ENCODE measurements around the gene GPR17.

The GPR17 gene

GRCh38 chr2:127614731-127615130, 31.2 kb upstream of the GPR17 start:
- DNase-seq: no peak

GRCh38 chr2:127615511-127616166, 30.3 kb upstream of the GPR17 start:
- DNase-seq: no peak

- DNase-seq: no peak
Observed at GRCh38 chr2:127618551-127619202, 27.3 kb upstream of the GPR17 start.

GRCh38 chr2:127619203-127619590, 26.8 kb upstream of the GPR17 start:
- no peak for DNase-seq

- DNase-seq: no peak
Observed at GRCh38 chr2:127619877-127620705, 25.9 kb upstream of the GPR17 start.

- no peak for DNase-seq
Observed at GRCh38 chr2:127620866-127621265, 25.1 kb upstream of the GPR17 start.

- no peak for DNase-seq
Observed at GRCh38 chr2:127621981-127622431, 23.9 kb upstream of the GPR17 start.

GRCh38 chr2:127622561-127623387, 23.2 kb upstream of the GPR17 start:
- DNase-seq: no peak

GRCh38 chr2:127623388-127624319, 22.3 kb upstream of the GPR17 start:
- no peak for DNase-seq

GRCh38 chr2:127624320-127624755, 21.6 kb upstream of the GPR17 start:
- DNase-seq: no peak

- DNase-seq: no peak
Observed at GRCh38 chr2:127624756-127625571, 21.0 kb upstream of the GPR17 start.

- DNase-seq: no peak
Observed at GRCh38 chr2:127625572-127625951, 20.4 kb upstream of the GPR17 start.

- no peak for DNase-seq
Observed at GRCh38 chr2:127626175-127626574, 19.8 kb upstream of the GPR17 start.

- no peak for DNase-seq
Observed at GRCh38 chr2:127626917-127627739, 18.8 kb upstream of the GPR17 start.

GRCh38 chr2:127627740-127628571, 18.0 kb upstream of the GPR17 start:
- no peak for DNase-seq

- no peak for DNase-seq
Observed at GRCh38 chr2:127628767-127629614, 17.0 kb upstream of the GPR17 start.

- DNase-seq: no peak
Observed at GRCh38 chr2:127629637-127630036, 16.3 kb upstream of the GPR17 start.
